Occipital lobe (tissue), 2 donors: ENCODE results near the gene PLSCR5. TPM values are rescaled to one million over a fixed set of nuclear protein-coding genes. Genes with fewer than 3 reads are reported as not detected.

Experiments used
- DNase-seq: peaks from one replicate; lab custom pipeline; 2025; lab: John Stamatoyannopoulos, UW
- total RNA-seq: library from RNA; depleted of rRNA; stranded (reverse); fragments of >200 nt; gene quantifications from one replicate; pipeline ENCODE4 v1.2.3, GENCODE V29; 2014

Gene PLSCR5
- not detected for total RNA-seq

GRCh38 chr3:146605106-146605505, at the start of gene PLSCR5:
Gene PLSCR5, minus strand, starts transcription at chr3:146605346. Its CDS starts 134 bp downstream, at chr3:146605212.
- DNase-seq: no peak

- no peak for DNase-seq
Measured at GRCh38 chr3:146653978-146654377, 48.8 kb upstream of the PLSCR5 start.

GRCh38 chr3:146650691-146651442, 45.7 kb upstream of the PLSCR5 start:
- DNase-seq: no peak

- DNase-seq: no peak
Measured at GRCh38 chr3:146646261-146646660, 41.1 kb upstream of the PLSCR5 start.

GRCh38 chr3:146640955-146641867, 36.1 kb upstream of the PLSCR5 start:
- no peak for DNase-seq

- no peak for DNase-seq
Measured at GRCh38 chr3:146640361-146640760, 35.2 kb upstream of the PLSCR5 start.

- no peak for DNase-seq
Measured at GRCh38 chr3:146638718-146639117, 33.6 kb upstream of the PLSCR5 start.

- no peak for DNase-seq
Measured at GRCh38 chr3:146637871-146638270, 32.7 kb upstream of the PLSCR5 start.

- no peak for DNase-seq
Measured at GRCh38 chr3:146636881-146637280, 31.7 kb upstream of the PLSCR5 start.

GRCh38 chr3:146634346-146634745, 29.2 kb upstream of the PLSCR5 start:
- no peak for DNase-seq

GRCh38 chr3:146628671-146629070, 23.5 kb upstream of the PLSCR5 start:
- no peak for DNase-seq

GRCh38 chr3:146626403-146627122, 21.4 kb upstream of the PLSCR5 start:
- DNase-seq: no peak

- DNase-seq: no peak
Measured at GRCh38 chr3:146625186-146625775, 20.1 kb upstream of the PLSCR5 start.

GRCh38 chr3:146621723-146622122, 16.6 kb upstream of the PLSCR5 start:
- no peak for DNase-seq

- no peak for DNase-seq
Measured at GRCh38 chr3:146612015-146612414, 6.9 kb upstream of the PLSCR5 start.

- DNase-seq: no peak
Measured at GRCh38 chr3:146611096-146611495, 6.0 kb upstream of the PLSCR5 start.

GRCh38 chr3:146598535-146598934, 6.6 kb downstream of the PLSCR5 start:
- DNase-seq: no peak

GRCh38 chr3:146594843-146595482, 10.2 kb downstream of the PLSCR5 start:
- no peak for DNase-seq

- DNase-seq: no peak
Measured at GRCh38 chr3:146593776-146594175, 11.4 kb downstream of the PLSCR5 start.

GRCh38 chr3:146590521-146590920, 14.6 kb downstream of the PLSCR5 start:
- no peak for DNase-seq
